ENCODE results near the gene NCKAP5. TPM values are rescaled to one million over a fixed set of nuclear protein-coding genes. Genes with fewer than 3 reads are reported as not detected.

Gene NCKAP5
- total and polyA plus RNA-seq, 2 of the 13 experiments (the other 11 are each of a cell fraction or from before 2014, with no cell fraction given): 0.01 TPM; not detected in 1

GRCh38 chr2:133378386-133378785, 189.9 kb downstream of the NCKAP5 start:
- POLR2A ChIA-PET: no interaction called here
- Histone ChIP-seq H3K27ac (ENCODE audit: extremely low read length, insufficient read depth, low read length) (no peak overlapping the region), H3K27me3 (ENCODE audit: control insufficient read depth in 1 of 2, insufficient read depth in 2 of 2, low read length in 2 of 2) (no peaks in the 10 kb centered on the region), H3K4me3 (replicated peaks in 1 of 3; ENCODE audit: insufficient read depth in 1 of 3, low read depth in 2 of 3, low read length in 3 of 3) (no peak overlapping the region), H2AFZ (ENCODE audit: low read length) (no peak overlapping the region), H3K9me3 (ENCODE audit: low read length) (no peaks in the 10 kb centered on the region), H3K4me2 (ENCODE audit: low read depth, low read length) (no peak overlapping the region), H3K36me3 (replicated peaks in 1 of 2; ENCODE audit: control insufficient read depth in 1 of 2, insufficient read depth in 2 of 2, low read length in 2 of 2) (no peaks in the 10 kb centered on the region), H4K20me1 (ENCODE audit: insufficient read depth, low read length) (no peaks in the 10 kb centered on the region), H3K79me2 (ENCODE audit: insufficient read depth, low read length) (no peaks in the 10 kb centered on the region), H3K9ac (ENCODE audit: insufficient read depth, low read depth, low read length) (no peak overlapping the region), H3K4me1 (ENCODE audit: insufficient read depth, low read length) (no peaks in the 10 kb centered on the region)
- DNase-seq (ENCODE audit: low spot score): no peak
- no TSS peak for BruUV-seq (replicated peaks)
- FAIRE-seq: no peak
- whole genome bisulfite sequencing (ENCODE audit: low lambda C conversion rate): 15% methylated on average over 1 of the region's 1 CpG
- ATAC-seq: no peak
- intact Hi-C loops (cut with micrococcal nuclease; ENCODE audit: unreplicated experiment): no loop called here
- no peak for TF ChIP-seq NONO (IDR thresholded peaks at IDR 0.05)
- TF ChIP-seq NONO (CRISPR knock-in tag; conservative IDR thresholded peaks at IDR 0.05): no peak
- TF ChIP-seq GFI1 (CRISPR knock-in tag; IDR thresholded peaks at IDR 0.05; ENCODE audit: borderline replicate concordance): no peak
- no peak for TF ChIP-seq ZFP36L1 (CRISPR knock-in tag; IDR thresholded peaks at IDR 0.05)
- no peak for TF ChIP-seq ZNF792 (CRISPR knock-in tag; IDR thresholded peaks at IDR 0.05)
- TF ChIP-seq TCF7 (IDR thresholded peaks at IDR 0.05; ENCODE audit: low read depth): no peak
- TF ChIP-seq SOX6 (IDR thresholded peaks at IDR 0.05): no peak
- TF ChIP-seq SOX6 (CRISPR knock-in tag; IDR thresholded peaks at IDR 0.05): no peak
- TF ChIP-seq, protein P1, sequence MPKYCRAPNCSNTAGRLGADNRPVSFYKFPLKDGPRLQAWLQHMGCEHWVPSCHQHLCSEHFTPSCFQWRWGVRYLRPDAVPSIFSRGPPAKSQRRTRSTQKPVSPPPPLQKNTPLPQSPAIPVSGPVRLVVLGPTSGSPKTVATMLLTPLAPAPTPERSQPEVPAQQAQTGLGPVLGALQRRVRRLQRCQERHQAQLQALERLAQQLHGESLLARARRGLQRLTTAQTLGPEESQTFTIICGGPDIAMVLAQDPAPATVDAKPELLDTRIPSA (CRISPR knock-in tag; IDR thresholded peaks at IDR 0.05; ENCODE audit: borderline replicate concordance): no peak
- CTCF ChIA-PET (ENCODE audit: low intra/inter-chr PET ratio, low total read pairs): no interaction called here
- in situ Hi-C loops (cut with HindIII; ENCODE audit: extremely low pct_ligation_motif_present, low pct_unique_long_range_greater_than_20kb): no loop called here

GRCh38 chr2:133377599-133377998, 190.7 kb downstream of the NCKAP5 start:
- Histone ChIP-seq H3K4me3 (replicated peaks in 1 of 3; ENCODE audit: insufficient read depth in 1 of 3, low read depth in 2 of 3, low read length in 3 of 3) (no peak overlapping the region), H3K79me2 (ENCODE audit: insufficient read depth, low read length) (no peaks in the 10 kb centered on the region), H3K4me2 (ENCODE audit: low read depth, low read length) (no peak overlapping the region), H3K9me3 (ENCODE audit: low read length) (no peaks in the 10 kb centered on the region; the same call in 1 of the 2 replicates), H4K20me1 (ENCODE audit: insufficient read depth, low read length) (no peaks in the 10 kb centered on the region), H3K27ac (ENCODE audit: extremely low read length, insufficient read depth, low read length) (no peak overlapping the region), H2AFZ (ENCODE audit: low read length) (no peak overlapping the region), H3K36me3 (replicated peaks in 1 of 2; ENCODE audit: control insufficient read depth in 1 of 2, insufficient read depth in 2 of 2, low read length in 2 of 2) (no peaks in the 10 kb centered on the region), H3K27me3 (ENCODE audit: control insufficient read depth in 1 of 2, insufficient read depth in 2 of 2, low read length in 2 of 2) (no peaks in the 10 kb centered on the region), H3K4me1 (ENCODE audit: insufficient read depth, low read length) (no peaks in the 10 kb centered on the region), H3K9ac (ENCODE audit: insufficient read depth, low read depth, low read length) (no peak overlapping the region)
- no peak for ATAC-seq
- ChIA-PET POLR2A (no interaction called here), CTCF (ENCODE audit: low intra/inter-chr PET ratio, low total read pairs) (no interaction called here)
- WGBS (ENCODE audit: low lambda C conversion rate): 0% methylated on average over 2 of the region's 2 CpGs
- intact Hi-C loops (cut with micrococcal nuclease; ENCODE audit: unreplicated experiment): no loop called here
- in situ Hi-C loops (cut with HindIII; ENCODE audit: extremely low pct_ligation_motif_present, low pct_unique_long_range_greater_than_20kb): no loop called here
- no TSS peak for BruUV-seq (replicated peaks)
- DNase-seq (ENCODE audit: low spot score): no peak
- FAIRE-seq: no peak
- TF ChIP-seq BRD4 (CRISPR knock-in tag; IDR thresholded peaks at IDR 0.05) (no peak), KLF16 (CRISPR knock-in tag; IDR thresholded peaks at IDR 0.05) (no peak), MAF1 (CRISPR knock-in tag; IDR thresholded peaks at IDR 0.05; ENCODE audit: borderline replicate concordance) (no peak), PAWR (CRISPR knock-in tag; IDR thresholded peaks at IDR 0.05; ENCODE audit: borderline replicate concordance) (no peak), ZFP90 (CRISPR knock-in tag; IDR thresholded peaks at IDR 0.05; ENCODE audit: borderline replicate concordance) (no peak), PHF5A (CRISPR knock-in tag; IDR thresholded peaks at IDR 0.05; ENCODE audit: low read depth, unreplicated experiment) (no peak), ZNF124 (CRISPR knock-in tag; IDR thresholded peaks at IDR 0.05) (no peak)
- TF ChIP-seq, protein P2, sequence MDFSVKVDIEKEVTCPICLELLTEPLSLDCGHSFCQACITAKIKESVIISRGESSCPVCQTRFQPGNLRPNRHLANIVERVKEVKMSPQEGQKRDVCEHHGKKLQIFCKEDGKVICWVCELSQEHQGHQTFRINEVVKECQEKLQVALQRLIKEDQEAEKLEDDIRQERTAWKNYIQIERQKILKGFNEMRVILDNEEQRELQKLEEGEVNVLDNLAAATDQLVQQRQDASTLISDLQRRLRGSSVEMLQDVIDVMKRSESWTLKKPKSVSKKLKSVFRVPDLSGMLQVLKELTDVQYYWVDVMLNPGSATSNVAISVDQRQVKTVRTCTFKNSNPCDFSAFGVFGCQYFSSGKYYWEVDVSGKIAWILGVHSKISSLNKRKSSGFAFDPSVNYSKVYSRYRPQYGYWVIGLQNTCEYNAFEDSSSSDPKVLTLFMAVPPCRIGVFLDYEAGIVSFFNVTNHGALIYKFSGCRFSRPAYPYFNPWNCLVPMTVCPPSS (IDR thresholded peaks at IDR 0.05): no peak
- TF ChIP-seq, protein P3, sequence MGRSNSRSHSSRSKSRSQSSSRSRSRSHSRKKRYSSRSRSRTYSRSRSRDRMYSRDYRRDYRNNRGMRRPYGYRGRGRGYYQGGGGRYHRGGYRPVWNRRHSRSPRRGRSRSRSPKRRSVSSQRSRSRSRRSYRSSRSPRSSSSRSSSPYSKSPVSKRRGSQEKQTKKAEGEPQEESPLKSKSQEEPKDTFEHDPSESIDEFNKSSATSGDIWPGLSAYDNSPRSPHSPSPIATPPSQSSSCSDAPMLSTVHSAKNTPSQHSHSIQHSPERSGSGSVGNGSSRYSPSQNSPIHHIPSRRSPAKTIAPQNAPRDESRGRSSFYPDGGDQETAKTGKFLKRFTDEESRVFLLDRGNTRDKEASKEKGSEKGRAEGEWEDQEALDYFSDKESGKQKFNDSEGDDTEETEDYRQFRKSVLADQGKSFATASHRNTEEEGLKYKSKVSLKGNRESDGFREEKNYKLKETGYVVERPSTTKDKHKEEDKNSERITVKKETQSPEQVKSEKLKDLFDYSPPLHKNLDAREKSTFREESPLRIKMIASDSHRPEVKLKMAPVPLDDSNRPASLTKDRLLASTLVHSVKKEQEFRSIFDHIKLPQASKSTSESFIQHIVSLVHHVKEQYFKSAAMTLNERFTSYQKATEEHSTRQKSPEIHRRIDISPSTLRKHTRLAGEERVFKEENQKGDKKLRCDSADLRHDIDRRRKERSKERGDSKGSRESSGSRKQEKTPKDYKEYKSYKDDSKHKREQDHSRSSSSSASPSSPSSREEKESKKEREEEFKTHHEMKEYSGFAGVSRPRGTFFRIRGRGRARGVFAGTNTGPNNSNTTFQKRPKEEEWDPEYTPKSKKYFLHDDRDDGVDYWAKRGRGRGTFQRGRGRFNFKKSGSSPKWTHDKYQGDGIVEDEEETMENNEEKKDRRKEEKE (IDR thresholded peaks at IDR 0.05): no peak

All from HepG2 (cell line).